Measurements from ENCODE around the gene MCM3AP.

DNA sequence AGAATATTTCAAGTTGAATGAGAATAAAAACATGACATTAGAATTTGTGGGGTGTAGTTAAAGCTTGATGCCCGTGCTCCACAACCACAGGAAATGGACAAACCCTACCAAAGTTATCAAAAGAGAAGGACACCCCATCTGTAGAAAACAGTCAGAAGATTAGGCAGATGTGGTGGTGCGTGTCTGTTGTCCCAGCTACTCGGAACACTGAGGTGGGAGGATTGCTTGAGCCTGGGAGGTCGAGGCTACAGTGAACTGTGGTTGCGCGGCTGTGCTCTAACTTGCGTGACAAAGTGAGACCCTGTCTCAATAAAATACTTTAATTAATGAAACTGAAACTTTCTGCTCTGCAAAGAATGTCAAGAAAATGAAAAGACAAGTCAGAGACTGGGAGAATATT is 99.7 kb downstream of the MCM3AP start:
- TF ChIP-seq, protein P1, sequence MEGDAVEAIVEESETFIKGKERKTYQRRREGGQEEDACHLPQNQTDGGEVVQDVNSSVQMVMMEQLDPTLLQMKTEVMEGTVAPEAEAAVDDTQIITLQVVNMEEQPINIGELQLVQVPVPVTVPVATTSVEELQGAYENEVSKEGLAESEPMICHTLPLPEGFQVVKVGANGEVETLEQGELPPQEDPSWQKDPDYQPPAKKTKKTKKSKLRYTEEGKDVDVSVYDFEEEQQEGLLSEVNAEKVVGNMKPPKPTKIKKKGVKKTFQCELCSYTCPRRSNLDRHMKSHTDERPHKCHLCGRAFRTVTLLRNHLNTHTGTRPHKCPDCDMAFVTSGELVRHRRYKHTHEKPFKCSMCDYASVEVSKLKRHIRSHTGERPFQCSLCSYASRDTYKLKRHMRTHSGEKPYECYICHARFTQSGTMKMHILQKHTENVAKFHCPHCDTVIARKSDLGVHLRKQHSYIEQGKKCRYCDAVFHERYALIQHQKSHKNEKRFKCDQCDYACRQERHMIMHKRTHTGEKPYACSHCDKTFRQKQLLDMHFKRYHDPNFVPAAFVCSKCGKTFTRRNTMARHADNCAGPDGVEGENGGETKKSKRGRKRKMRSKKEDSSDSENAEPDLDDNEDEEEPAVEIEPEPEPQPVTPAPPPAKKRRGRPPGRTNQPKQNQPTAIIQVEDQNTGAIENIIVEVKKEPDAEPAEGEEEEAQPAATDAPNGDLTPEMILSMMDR (IDR thresholded peaks at IDR 0.05; ENCODE audit: insufficient read depth, low read length, poor library complexity, severe bottlenecking) = no peak
- TF ChIP-seq EZH2phosphoT487 (conservative IDR thresholded peaks at IDR 0.05; ENCODE audit: low read length) = no peak

Data from SU-DHL-6 (cell line).